MCF 10A (cell line): ENCODE data around the gene TMEM170A. TPM values are rescaled to one million over a fixed set of nuclear protein-coding genes. Genes with fewer than 3 reads are reported as not detected.

Source experiments
- BruUV-seq: library from RNA; stranded (reverse); fragments of 400-500 nt; replicated peaks from 2 replicates; lab custom pipeline; 2021; lab: Mats Ljungman, UMichigan
- CTCF ChIA-PET: fragments of 300-600 bp; sonication (Branson Sonifier 250); formaldehyde crosslinking; extraction: SDS; loops from one replicate; lab custom pipeline; 2021; ENCODE audit warnings: antibody characterized with exemption, inconsistent platforms; lab: Yijun Ruan, JAX
- POLR2A ChIA-PET: fragments of 300-600, 350-650 bp; sonication (Branson Sonifier 250); formaldehyde crosslinking; extraction: SDS; loops from one replicate; lab custom pipeline; 2020; ENCODE audit warnings: antibody characterized with exemption, inconsistent platforms; lab: Yijun Ruan, JAX
- DNase-seq: peaks from one replicate; pipeline ENCODE4 v3.0.0-alpha.2; 2018; ENCODE audit not compliant: unreplicated experiment
- H3K27ac Mint-ChIP-seq: one replicate; pipeline ENCODE4 v1.8.0; 2022; ENCODE audit warnings: mild to moderate bottlenecking, low read depth, mixed read lengths; ENCODE audit not compliant: unreplicated experiment
- H3K27me3 Mint-ChIP-seq: one replicate; pipeline ENCODE4 v1.8.0; 2022; ENCODE audit warnings: mixed read lengths; ENCODE audit not compliant: insufficient read depth, unreplicated experiment
- H3K36me3 Mint-ChIP-seq: one replicate; pipeline ENCODE4 v1.8.0; 2022; ENCODE audit warnings: mild to moderate bottlenecking, moderate library complexity, mixed read lengths; ENCODE audit not compliant: insufficient read depth, unreplicated experiment
- H3K4me1 Mint-ChIP-seq: one replicate; pipeline ENCODE4 v1.8.0; 2022; ENCODE audit warnings: mixed read lengths; ENCODE audit not compliant: insufficient read depth, unreplicated experiment
- H3K4me3 Mint-ChIP-seq: one replicate; pipeline ENCODE4 v1.8.0; 2022; ENCODE audit warnings: mild to moderate bottlenecking, moderate library complexity, mixed read lengths; ENCODE audit not compliant: unreplicated experiment
- H3K9me3 Mint-ChIP-seq: one replicate; pipeline ENCODE4 v1.8.0; 2022; ENCODE audit warnings: mixed read lengths; ENCODE audit not compliant: unreplicated experiment
- intact Hi-C: fragments of 100-400 bp; cut with micrococcal nuclease; formaldehyde crosslinking; loops from 2 replicates; pipeline ENCODE4 v1.14.1; 2022
- total RNA-seq: library from RNA; stranded (reverse); gene quantifications from 2 replicates; pipeline ENCODE4 v1.2.3, GENCODE V29; 2022
- TF ChIP-seq, protein P1 (sequence below): fragments of 200-600 bp; IDR thresholded peaks from one replicate; pipeline ENCODE4 v1.8.0; 2022; ENCODE audit warnings: antibody characterized with exemption, mild to moderate bottlenecking; ENCODE audit not compliant: unreplicated experiment

TMEM170A gene
- total RNA-seq, 1 experiment from 2014 or later: 20.1 TPM

DNA sequence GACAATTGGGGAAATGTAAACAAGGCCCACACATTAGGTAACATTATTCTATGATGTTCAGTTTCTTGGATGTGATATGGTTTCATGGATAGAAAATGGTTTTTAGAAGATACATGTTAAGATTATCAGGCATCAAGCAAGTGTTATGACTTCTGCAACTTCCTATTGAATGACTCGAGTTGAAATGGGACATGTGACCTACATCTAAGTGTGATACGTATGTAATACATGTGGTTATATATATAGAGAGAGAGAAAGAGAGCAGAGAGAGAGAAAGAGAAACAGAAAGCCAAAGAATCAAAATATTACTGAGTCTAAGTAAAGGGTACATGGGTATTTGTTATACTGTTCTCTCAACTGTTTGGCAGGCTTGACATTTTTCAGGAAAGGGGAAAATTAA, 1.7 kb downstream of the TMEM170A start:
- ChIA-PET POLR2A (interaction anchor here (0.6 to 1.7 kb wide), 6 partner anchors 20 to 213 kb away, joined by 3 to 22 read pairs (median 3); partner anchors contain the start of gene CFDP1), CTCF (interaction anchor here (0.6 to 1.1 kb wide), 2 partner anchors 19 to 55 kb away, joined by 3 to 4 read pairs; no protein-coding TSS in a partner anchor)
- Mint-ChIP-seq H3K36me3 (peaks cover 23% of the 10 kb centered on the region), H3K9me3 (no peaks in the 10 kb centered on the region), H3K4me1 (peaks cover 37% of the 10 kb centered on the region), H3K27ac (peak overlapping the region; percentile 92), H3K4me3 (peak overlapping the region; percentile 95), H3K27me3 (no peaks in the 10 kb centered on the region)
- TF ChIP-seq, protein P1, sequence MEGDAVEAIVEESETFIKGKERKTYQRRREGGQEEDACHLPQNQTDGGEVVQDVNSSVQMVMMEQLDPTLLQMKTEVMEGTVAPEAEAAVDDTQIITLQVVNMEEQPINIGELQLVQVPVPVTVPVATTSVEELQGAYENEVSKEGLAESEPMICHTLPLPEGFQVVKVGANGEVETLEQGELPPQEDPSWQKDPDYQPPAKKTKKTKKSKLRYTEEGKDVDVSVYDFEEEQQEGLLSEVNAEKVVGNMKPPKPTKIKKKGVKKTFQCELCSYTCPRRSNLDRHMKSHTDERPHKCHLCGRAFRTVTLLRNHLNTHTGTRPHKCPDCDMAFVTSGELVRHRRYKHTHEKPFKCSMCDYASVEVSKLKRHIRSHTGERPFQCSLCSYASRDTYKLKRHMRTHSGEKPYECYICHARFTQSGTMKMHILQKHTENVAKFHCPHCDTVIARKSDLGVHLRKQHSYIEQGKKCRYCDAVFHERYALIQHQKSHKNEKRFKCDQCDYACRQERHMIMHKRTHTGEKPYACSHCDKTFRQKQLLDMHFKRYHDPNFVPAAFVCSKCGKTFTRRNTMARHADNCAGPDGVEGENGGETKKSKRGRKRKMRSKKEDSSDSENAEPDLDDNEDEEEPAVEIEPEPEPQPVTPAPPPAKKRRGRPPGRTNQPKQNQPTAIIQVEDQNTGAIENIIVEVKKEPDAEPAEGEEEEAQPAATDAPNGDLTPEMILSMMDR: no peak
- no TSS peak for BruUV-seq
- no peak for DNase-seq
- intact Hi-C loops: no loop called here

DNA sequence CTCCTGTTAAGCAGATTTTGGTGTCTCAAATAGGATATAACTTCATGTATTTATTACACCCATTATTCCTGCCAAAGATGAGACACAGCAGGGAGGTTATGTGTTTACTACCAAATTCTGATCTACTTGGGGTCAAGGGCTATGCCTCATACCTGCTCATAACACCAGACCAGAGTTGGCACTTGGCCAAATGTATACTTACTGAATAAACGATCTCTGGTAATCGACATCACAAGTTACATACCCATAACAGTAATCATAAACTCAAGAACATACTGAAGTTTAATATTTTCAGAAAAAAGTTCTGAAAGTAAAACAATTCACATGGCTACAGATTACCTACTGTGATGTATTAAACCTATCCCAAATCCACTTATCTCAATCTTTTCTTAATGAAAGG, 2.9 kb downstream of the TMEM170A start:
- no TSS peak for BruUV-seq
- CTCF ChIA-PET: no interaction called here
- Mint-ChIP-seq H3K36me3 (peaks cover 23% of the 10 kb centered on the region), H3K9me3 (no peaks in the 10 kb centered on the region), H3K27me3 (no peaks in the 10 kb centered on the region), H3K4me1 (peaks cover 37% of the 10 kb centered on the region), H3K27ac (no peak overlapping the region), H3K4me3 (no peak overlapping the region)
- no peak for DNase-seq
- intact Hi-C loops: no loop called here
- TF ChIP-seq, protein P1: no peak
- POLR2A ChIA-PET: no interaction called here

DNA sequence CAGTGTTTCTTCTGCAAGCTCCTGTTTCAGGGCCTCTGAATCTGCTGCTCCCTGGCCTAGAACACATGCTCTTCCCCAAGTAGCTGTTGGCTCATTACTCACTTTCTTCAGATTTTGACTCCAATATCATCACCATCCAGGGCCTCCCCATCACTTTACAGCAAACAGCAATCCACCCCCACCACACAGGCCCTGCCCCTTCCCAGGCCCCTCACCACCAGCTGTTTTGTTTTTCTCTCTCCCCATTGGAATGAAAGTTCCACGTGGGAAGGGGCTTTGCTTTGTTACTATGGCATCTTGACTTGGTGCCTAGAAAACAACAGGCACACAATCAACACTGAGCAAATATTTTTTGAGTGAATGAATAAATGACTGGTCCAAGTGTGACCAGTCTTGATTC, 4.0 kb downstream of the TMEM170A start:
- POLR2A ChIA-PET: interaction anchor here (0.7 kb wide), 1 partner anchor 161 kb away, joined by 3 read pairs; no protein-coding TSS in a partner anchor
- CTCF ChIA-PET: interaction anchor here (0.5 kb wide), 1 partner anchor 90 kb away, joined by 6 read pairs; no protein-coding TSS in a partner anchor
- TF ChIP-seq, protein P1: no peak
- H3K9me3 Mint-ChIP-seq: no peaks in the 10 kb centered on the region
- peaks cover 37% of the 10 kb centered on the region for H3K4me1 Mint-ChIP-seq
- no peak overlapping the region for H3K4me3 Mint-ChIP-seq
- DNase-seq: no peak
- peak overlapping the region; percentile 19 for H3K27ac Mint-ChIP-seq
- H3K36me3 Mint-ChIP-seq: peaks cover 23% of the 10 kb centered on the region
- no TSS peak for BruUV-seq
- intact Hi-C loops: no loop called here
- no peaks in the 10 kb centered on the region for H3K27me3 Mint-ChIP-seq

DNA sequence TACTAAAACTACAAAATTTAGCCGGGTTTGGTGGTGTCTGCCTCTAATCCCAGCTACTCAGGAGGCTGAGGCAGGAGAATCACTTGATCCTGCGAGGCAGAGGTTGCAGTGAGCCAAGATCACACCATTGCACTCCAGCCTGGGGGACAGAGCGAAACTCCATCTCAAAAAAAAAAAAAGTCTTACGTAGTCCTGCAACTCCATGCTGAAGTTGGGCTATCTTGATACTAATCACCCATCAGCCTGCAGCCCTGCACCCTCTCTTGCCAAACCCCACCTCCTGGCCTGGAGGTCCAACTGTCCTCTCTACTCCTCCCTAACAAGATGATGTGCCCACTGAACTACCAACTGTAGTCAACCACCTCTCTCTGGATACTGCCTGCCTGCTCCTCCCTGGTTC, 4.8 kb downstream of the TMEM170A start:
- H3K4me3 Mint-ChIP-seq: no peak overlapping the region
- no peak for DNase-seq
- peaks cover 20% of the 10 kb centered on the region for H3K36me3 Mint-ChIP-seq
- no TSS peak for BruUV-seq
- H3K9me3 Mint-ChIP-seq: no peaks in the 10 kb centered on the region
- no peak overlapping the region for H3K27ac Mint-ChIP-seq
- POLR2A ChIA-PET: interaction anchor here (0.7 kb wide), 1 partner anchor 1934 kb away, joined by 3 read pairs; no protein-coding TSS in a partner anchor
- intact Hi-C loops: no loop called here
- peaks cover 33% of the 10 kb centered on the region for H3K4me1 Mint-ChIP-seq
- CTCF ChIA-PET: no interaction called here
- no peaks in the 10 kb centered on the region for H3K27me3 Mint-ChIP-seq
- TF ChIP-seq, protein P1: no peak
